Peyer's patch (tissue), 4 donors: ENCODE data around the gene ELP5.
A peak's percentile ranks its signal among the peaks of the same experiment; 100 is the strongest.

Experiments
- CTCF ChIP-seq, 6 experiments: fragments of 450-650 bp in 4 of 6; fragments of 200-600 bp in 2 of 6; sonication (generic) in 1 of 6; IDR thresholded peaks; one replicate each; pipeline ENCODE4 v1.5.1; 2017 to 2019; ENCODE audit warnings: antibody characterized with exemption in 6 of 6, mild to moderate bottlenecking in 3 of 6, moderate library complexity in 1 of 6
- POLR2A ChIP-seq, 2 donors: fragments of 450-650 bp; IDR thresholded peaks; one replicate each; pipeline ENCODE4 v1.5.1; 2017; ENCODE audit warnings: antibody characterized with exemption in 2 of 2, mild to moderate bottlenecking in 2 of 2, moderate library complexity in 2 of 2

GRCh38 chr17:7258731-7259554 is 6.9 kb downstream of the ELP5 start:
- no peak for TF ChIP-seq CTCF (IDR thresholded peaks at IDR 0.05)
- TF ChIP-seq POLR2A (IDR thresholded peaks at IDR 0.05): peak; percentile 81 to 91
